GM21529 (cell line): ENCODE measurements around the gene NUDT3.
"Not testable (repeated sequence)": the region's sequence is repeated elsewhere in the genome, so short reads cannot be mapped to it uniquely, and the experiment has no call there.

Source experiments
- ATAC-seq: cut with Tn5 transposase; IDR thresholded peaks from one replicate; pipeline ENCODE4 v1.9.1; 2021; ENCODE audit not compliant: unreplicated experiment

The NUDT3 gene

GRCh38 chr6:34392497-34393190, at the start of gene NUDT3:
NUDT3 (minus strand) TSS chr6:34392669; CDS start chr6:34392362, 307 bp downstream.
- ATAC-seq: peak; percentile 80

- ATAC-seq: no peak
Observed at GRCh38 chr6:34441526-34441925, 49.1 kb upstream of the NUDT3 start.

GRCh38 chr6:34439442-34439841, 47.0 kb upstream of the NUDT3 start:
- ATAC-seq: no peak

- no peak for ATAC-seq
Observed at GRCh38 chr6:34438705-34439104, 46.2 kb upstream of the NUDT3 start.

- ATAC-seq: no peak
Observed at GRCh38 chr6:34437644-34437970, 45.1 kb upstream of the NUDT3 start.

GRCh38 chr6:34436803-34437643, 44.6 kb upstream of the NUDT3 start:
- ATAC-seq: no peak

GRCh38 chr6:34435916-34436315, 43.4 kb upstream of the NUDT3 start:
- ATAC-seq: no peak

- ATAC-seq: peak; percentile 77
Observed at GRCh38 chr6:34425498-34426410, 33.3 kb upstream of the NUDT3 start, which contains the start of gene RPS10. RPS10 (minus strand) TSS chr6:34426069; CDS start chr6:34425221, 848 bp downstream.

- ATAC-seq: peak; percentile 9
Observed at GRCh38 chr6:34425132-34425497, 32.6 kb upstream of the NUDT3 start.

- no peak for ATAC-seq
Observed at GRCh38 chr6:34424200-34425131, 32.0 kb upstream of the NUDT3 start.

GRCh38 chr6:34423254-34423653, 30.8 kb upstream of the NUDT3 start:
- ATAC-seq: no peak

- ATAC-seq: no peak
Observed at GRCh38 chr6:34418367-34418766, 25.9 kb upstream of the NUDT3 start.

GRCh38 chr6:34416877-34417371, 24.5 kb upstream of the NUDT3 start:
- no peak for ATAC-seq

- ATAC-seq: no peak
Observed at GRCh38 chr6:34414999-34415858, 22.8 kb upstream of the NUDT3 start.

GRCh38 chr6:34412643-34413214, 20.3 kb upstream of the NUDT3 start:
- ATAC-seq: no peak

GRCh38 chr6:34412016-34412415, 19.5 kb upstream of the NUDT3 start:
- ATAC-seq: no peak

- not testable (repeated sequence) for ATAC-seq
Observed at GRCh38 chr6:34407915-34408314, 15.4 kb upstream of the NUDT3 start.

- no peak for ATAC-seq
Observed at GRCh38 chr6:34396518-34396917, 4.0 kb upstream of the NUDT3 start.

- no peak for ATAC-seq
Observed at GRCh38 chr6:34393966-34394305, 1.5 kb upstream of the NUDT3 start.
